AG09309 (cell line): ENCODE data around the gene CHI3L1.
"Not testable (repeated sequence)": the region's sequence is repeated elsewhere in the genome, so short reads cannot be mapped to it uniquely, and the experiment has no call there.

Source experiments
- DNase-seq: peaks from one replicate; pipeline ENCODE4 v3.0.0-alpha.2; 2010; ENCODE audit warnings: low read depth
- H3K4me3 ChIP-seq: 2 replicates; pipeline ENCODE4 v1.5.1; 2011; ENCODE audit warnings: mild to moderate bottlenecking, low read depth, low read length, moderate library complexity; ENCODE audit not compliant: control insufficient read depth
- TF ChIP-seq, protein P1 (sequence below): IDR thresholded peaks from 2 replicates; pipeline ENCODE4 v1.5.1; 2011; ENCODE audit warnings: mild to moderate bottlenecking, low read depth, low read length, inconsistent platforms; ENCODE audit not compliant: insufficient read depth, control insufficient read depth; ENCODE audit errors: missing control alignments

CHI3L1 gene

GRCh38 chr1:203186446-203187303 lies at the start of gene CHI3L1:
CHI3L1 (minus strand) TSS chr1:203186704; CDS start chr1:203186623, 81 bp downstream.
- TF ChIP-seq, protein P1, sequence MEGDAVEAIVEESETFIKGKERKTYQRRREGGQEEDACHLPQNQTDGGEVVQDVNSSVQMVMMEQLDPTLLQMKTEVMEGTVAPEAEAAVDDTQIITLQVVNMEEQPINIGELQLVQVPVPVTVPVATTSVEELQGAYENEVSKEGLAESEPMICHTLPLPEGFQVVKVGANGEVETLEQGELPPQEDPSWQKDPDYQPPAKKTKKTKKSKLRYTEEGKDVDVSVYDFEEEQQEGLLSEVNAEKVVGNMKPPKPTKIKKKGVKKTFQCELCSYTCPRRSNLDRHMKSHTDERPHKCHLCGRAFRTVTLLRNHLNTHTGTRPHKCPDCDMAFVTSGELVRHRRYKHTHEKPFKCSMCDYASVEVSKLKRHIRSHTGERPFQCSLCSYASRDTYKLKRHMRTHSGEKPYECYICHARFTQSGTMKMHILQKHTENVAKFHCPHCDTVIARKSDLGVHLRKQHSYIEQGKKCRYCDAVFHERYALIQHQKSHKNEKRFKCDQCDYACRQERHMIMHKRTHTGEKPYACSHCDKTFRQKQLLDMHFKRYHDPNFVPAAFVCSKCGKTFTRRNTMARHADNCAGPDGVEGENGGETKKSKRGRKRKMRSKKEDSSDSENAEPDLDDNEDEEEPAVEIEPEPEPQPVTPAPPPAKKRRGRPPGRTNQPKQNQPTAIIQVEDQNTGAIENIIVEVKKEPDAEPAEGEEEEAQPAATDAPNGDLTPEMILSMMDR, result no peak
- no peak within 1 kb of the TSS for H3K4me3 ChIP-seq
- no peak for DNase-seq

DNA sequence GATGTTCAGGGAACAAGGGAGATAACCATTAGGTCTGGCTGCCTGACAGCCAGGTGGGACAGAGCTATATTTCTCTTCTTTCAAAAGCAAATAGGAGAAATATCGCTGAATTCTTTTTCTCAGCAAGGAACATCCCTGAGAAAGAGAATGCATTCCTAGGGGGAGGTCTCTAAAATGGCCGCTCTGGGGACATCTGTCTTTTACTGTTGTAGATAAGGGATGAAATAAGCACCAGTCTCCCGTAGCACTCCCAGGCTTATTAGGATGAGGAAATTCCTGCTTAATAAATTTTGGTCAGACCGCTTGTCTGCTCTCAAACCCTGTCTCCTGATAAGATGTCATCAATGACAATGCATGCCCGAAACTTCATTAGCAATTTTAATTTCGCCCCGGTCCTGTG lies 48.4 kb upstream of the CHI3L1 start:
- not testable (repeated sequence) for DNase-seq, H3K4me3 ChIP-seq

- DNase-seq, result no peak
- TF ChIP-seq, protein P1, result no peak
- H3K4me3 ChIP-seq, result no peak within 1 kb of the TSS
These were observed 43.1 kb upstream of the CHI3L1 start, which contains the start of gene CHIT1 for GRCh38 chr1:203229471-203230135. CHIT1 (minus strand) TSS chr1:203229673; CDS start chr1:203229636, 37 bp downstream.

DNA sequence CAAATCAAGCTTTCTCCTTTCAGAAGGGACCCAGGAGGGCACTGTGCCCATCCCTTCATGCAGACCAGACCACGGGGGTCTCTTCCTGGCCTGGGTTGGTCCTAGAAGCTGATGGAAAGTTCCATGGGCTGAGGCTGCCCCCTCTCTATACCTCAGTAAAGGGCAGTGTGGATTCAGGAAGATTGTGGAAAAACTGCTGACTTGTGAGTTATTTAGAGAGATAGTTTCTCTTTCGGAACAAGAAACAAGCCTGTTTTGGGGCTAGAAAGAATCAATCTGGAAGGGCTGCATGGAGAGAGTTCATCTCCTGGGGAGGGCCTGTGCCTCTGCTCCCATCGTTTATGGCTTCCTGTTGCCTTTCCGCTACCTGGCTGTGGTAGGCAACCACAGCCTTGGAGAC lies 42.2 kb upstream of the CHI3L1 start:
- TF ChIP-seq, protein P1, result no peak
- no peak for DNase-seq
- no peak overlapping the region for H3K4me3 ChIP-seq

DNA sequence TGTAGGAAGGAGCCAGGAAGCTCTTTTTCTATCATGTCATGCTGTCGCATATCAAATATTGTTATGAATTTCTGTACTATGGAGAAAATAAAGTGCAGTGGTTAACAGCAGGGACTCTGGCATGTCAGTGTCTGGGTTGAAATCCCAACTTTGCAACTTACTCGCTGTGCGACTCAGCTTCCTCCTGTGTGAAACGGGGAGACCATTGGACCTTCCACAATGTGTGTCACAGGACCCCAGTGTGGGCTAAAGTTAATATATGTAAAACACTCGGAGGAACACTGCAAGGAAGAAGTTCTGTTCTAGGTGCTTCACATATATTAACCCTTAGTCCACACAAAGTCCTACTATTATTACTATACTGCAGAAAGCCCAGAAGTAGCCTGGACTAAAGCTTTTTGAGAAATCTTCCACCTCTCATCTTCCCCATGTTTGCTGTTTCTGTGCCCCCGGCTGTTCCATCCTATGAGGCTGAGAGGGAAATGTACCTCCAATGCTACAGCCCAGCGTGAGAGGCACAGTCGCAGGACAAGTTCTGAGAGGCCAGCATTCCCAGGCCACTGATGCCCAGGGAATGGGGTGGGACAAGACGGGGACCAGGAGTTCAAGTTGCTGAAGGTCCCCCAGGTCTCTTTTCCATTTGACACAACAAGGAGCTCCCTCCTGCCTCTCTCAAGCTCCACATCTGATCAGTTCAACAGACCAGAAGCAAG lies 41.0 kb upstream of the CHI3L1 start:
- H3K4me3 ChIP-seq, result no peak overlapping the region
- DNase-seq, result no peak
- TF ChIP-seq, protein P1, result no peak

GRCh38 chr1:203225071-203225470 lies 38.6 kb upstream of the CHI3L1 start:
- H3K4me3 ChIP-seq, result no peak overlapping the region
- no peak for DNase-seq
- TF ChIP-seq, protein P1, result no peak
